Measurements from ENCODE around the gene CDH11.

CDH11 gene

DNA sequence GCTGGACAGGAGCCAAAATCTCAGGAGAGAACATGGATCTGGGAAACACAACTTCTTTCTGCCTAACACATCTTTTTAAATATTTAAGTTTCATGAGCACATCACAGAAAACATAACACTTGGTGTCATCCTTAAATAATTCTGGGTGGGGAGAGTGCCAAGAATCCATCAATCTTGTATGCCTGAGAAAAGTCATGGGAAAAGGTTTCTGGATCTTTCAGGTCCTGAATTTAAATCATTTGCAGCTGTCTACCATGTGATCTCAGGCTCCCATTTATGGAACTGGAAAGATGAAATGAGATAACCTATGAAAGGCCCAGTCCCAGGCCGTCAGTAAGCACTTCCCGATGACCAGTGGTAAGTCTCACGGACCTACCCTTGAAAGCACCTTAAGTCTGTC lies 15.1 kb downstream of the CDH11 start:
- in situ Hi-C loops (cut with MboI; ENCODE audit: low sequenced_read_pairs) = loop anchor here (25.0 kb wide), 1 partner anchor 1644 kb away; no protein-coding TSS in a partner anchor
- no peak for DNase-seq (ENCODE audit: low spot score in 2 of 2)
- Histone ChIP-seq H3K4me3 (no peak overlapping the region), H3K36me3 (replicated peaks) (no peaks in the 10 kb centered on the region), H3K9me3 (no peaks in the 10 kb centered on the region), H3K27me3 (ENCODE audit: low read depth) (no peaks in the 10 kb centered on the region), H3K4me1 (no peaks in the 10 kb centered on the region)

GRCh38 chr16:65105171-65105570 lies 16.7 kb downstream of the CDH11 start:
- no peaks in the 10 kb centered on the region for H3K4me1 ChIP-seq
- H3K9me3 ChIP-seq = no peaks in the 10 kb centered on the region
- H3K27me3 ChIP-seq (ENCODE audit: low read depth) = no peaks in the 10 kb centered on the region
- no peaks in the 10 kb centered on the region for H3K36me3 ChIP-seq (replicated peaks)
- no peak overlapping the region for H3K4me3 ChIP-seq
- no peak for DNase-seq (ENCODE audit: low spot score in 2 of 2)
- in situ Hi-C loops (cut with MboI; ENCODE audit: low sequenced_read_pairs) = loop anchor here (25.0 kb wide), 1 partner anchor 1643 kb away; no protein-coding TSS in a partner anchor

DNA sequence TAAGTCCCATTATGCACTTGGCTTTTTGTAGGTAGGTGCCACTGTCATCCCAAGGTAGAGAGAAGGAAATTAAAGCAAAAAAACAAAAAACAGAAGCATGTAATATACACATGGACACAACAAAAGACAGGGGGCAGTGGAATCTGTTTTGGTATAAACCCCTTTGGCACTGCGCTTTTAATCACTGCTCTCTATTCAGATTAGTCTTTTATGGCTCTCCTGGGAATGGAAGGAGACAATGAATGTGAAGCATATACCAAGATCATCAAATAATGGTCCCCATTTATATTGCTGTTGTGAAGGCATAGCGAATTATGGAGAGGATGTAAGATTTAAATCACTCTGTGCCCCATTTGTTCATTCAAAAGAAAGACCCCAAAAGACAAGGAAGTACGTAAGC lies 17.4 kb downstream of the CDH11 start:
- in situ Hi-C loops (cut with MboI; ENCODE audit: low sequenced_read_pairs) = loop anchor here (25.0 kb wide), 1 partner anchor 1642 kb away; no protein-coding TSS in a partner anchor
- no peaks in the 10 kb centered on the region for H3K4me1 ChIP-seq
- no peaks in the 10 kb centered on the region for H3K36me3 ChIP-seq (replicated peaks)
- no peaks in the 10 kb centered on the region for H3K9me3 ChIP-seq
- no peak overlapping the region for H3K4me3 ChIP-seq
- no peak for DNase-seq (ENCODE audit: low spot score in 2 of 2)
- H3K27me3 ChIP-seq (ENCODE audit: low read depth) = no peaks in the 10 kb centered on the region

DNA sequence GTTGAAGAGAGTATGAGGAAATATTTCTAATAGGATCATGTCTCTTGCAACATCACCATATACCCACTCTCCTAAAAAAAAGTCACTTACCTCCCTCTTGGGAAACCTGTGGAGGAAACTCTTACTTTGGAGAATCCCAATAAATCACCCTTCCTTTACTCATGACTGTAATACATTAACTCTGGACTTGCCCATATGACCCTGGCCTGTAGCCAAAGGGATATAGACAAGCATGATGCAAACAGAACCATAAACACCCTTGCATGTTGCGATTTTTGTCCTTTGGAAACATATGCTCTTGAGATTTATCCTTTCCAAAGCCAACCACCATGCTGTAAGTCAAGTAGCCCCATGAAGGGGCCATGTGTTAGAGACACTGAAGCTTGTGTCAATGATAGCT lies 19.5 kb downstream of the CDH11 start:
- H3K4me3 ChIP-seq = no peak overlapping the region
- H3K9me3 ChIP-seq = no peaks in the 10 kb centered on the region
- no peaks in the 10 kb centered on the region for H3K36me3 ChIP-seq (replicated peaks)
- no peaks in the 10 kb centered on the region for H3K4me1 ChIP-seq
- H3K27me3 ChIP-seq (ENCODE audit: low read depth) = no peaks in the 10 kb centered on the region
- in situ Hi-C loops (cut with MboI; ENCODE audit: low sequenced_read_pairs) = loop anchor here (25.0 kb wide), 1 partner anchor 1640 kb away; no protein-coding TSS in a partner anchor
- no peak for DNase-seq (ENCODE audit: low spot score in 2 of 2)

DNA sequence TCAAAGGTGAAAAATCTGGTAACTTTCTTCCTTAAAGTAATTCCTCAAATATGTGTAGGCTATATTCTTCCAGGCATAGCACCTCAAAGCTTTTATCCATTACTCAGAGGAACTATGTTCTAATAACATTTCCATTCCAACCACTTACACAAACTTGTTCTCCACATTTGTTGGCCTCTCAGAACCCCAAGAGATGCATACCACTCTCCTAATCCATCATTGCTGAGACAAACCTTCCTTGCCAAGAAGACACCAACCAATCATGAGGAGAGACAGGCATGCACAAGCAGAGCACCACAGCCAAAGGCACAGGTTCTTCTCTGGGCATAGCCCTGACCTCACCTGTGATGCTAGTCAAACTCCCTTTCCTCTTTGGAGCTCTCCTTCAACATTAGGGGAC lies 20.9 kb downstream of the CDH11 start:
- Histone ChIP-seq H3K27me3 (ENCODE audit: low read depth) (no peaks in the 10 kb centered on the region), H3K4me1 (no peaks in the 10 kb centered on the region), H3K9me3 (no peaks in the 10 kb centered on the region), H3K4me3 (no peak overlapping the region), H3K36me3 (replicated peaks) (no peaks in the 10 kb centered on the region)
- DNase-seq (ENCODE audit: low spot score in 2 of 2) = no peak
- in situ Hi-C loops (cut with MboI; ENCODE audit: low sequenced_read_pairs) = loop anchor here (25.0 kb wide), 1 partner anchor 1639 kb away; no protein-coding TSS in a partner anchor

GRCh38 chr16:65099607-65100006 lies 22.3 kb downstream of the CDH11 start:
- Histone ChIP-seq H3K4me3 (no peak overlapping the region), H3K9me3 (no peaks in the 10 kb centered on the region), H3K36me3 (replicated peaks) (no peaks in the 10 kb centered on the region), H3K4me1 (no peaks in the 10 kb centered on the region), H3K27me3 (ENCODE audit: low read depth) (no peaks in the 10 kb centered on the region)
- in situ Hi-C loops (cut with MboI; ENCODE audit: low sequenced_read_pairs) = loop anchor here (25.0 kb wide), 1 partner anchor 1637 kb away; no protein-coding TSS in a partner anchor
- DNase-seq (ENCODE audit: low spot score in 2 of 2) = no peak

DNA sequence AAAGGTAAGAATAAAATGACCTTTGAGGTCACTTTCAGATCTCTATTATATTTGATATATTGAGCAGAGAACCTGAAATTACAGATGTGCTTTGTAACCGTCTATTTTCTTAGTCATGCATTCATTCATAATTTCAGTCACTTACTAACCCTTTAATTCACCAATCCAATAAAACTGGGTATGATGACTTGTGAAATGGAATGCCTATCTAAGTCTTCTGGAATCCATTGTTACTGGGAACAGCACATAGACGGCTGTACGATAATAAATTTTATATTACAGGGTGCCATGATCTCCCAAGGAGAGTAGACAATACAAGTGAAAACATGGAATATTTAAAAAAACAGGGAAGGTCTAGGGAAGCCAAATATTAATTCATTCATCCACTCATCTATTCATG lies 22.9 kb downstream of the CDH11 start:
- Histone ChIP-seq H3K4me1 (no peaks in the 10 kb centered on the region), H3K36me3 (replicated peaks) (no peaks in the 10 kb centered on the region), H3K9me3 (no peaks in the 10 kb centered on the region), H3K27me3 (ENCODE audit: low read depth) (no peaks in the 10 kb centered on the region), H3K4me3 (no peak overlapping the region)
- in situ Hi-C loops (cut with MboI; ENCODE audit: low sequenced_read_pairs) = no loop called here
- no peak for DNase-seq (ENCODE audit: low spot score in 2 of 2)

DNA sequence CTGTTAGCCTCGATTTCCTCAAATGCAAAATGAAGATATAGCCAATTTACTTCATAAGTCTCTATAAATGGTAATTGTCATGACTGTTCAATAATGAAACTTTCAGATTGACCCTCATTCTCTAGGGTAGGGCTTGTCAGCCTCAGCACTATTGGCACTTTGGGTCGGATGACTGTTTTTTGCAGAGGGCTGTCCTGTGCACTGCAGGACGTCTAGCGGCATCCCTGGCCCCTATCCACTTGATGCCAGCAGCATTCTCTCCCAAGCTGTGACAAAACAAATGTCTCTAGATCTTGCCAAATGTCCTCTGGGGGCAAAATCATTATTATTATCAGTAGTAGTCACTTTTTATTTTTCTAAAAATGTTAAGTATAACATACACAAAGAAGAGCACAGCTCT lies 24.6 kb downstream of the CDH11 start:
- in situ Hi-C loops (cut with MboI; ENCODE audit: low sequenced_read_pairs) = no loop called here
- Histone ChIP-seq H3K9me3 (no peaks in the 10 kb centered on the region), H3K4me1 (no peaks in the 10 kb centered on the region)

GRCh38 chr16:65095906-65096305 lies 26.0 kb downstream of the CDH11 start:
- no peak overlapping the region for H3K4me3 ChIP-seq
- no peak for DNase-seq (ENCODE audit: low spot score in 2 of 2)
- H3K27me3 ChIP-seq (ENCODE audit: low read depth) = no peaks in the 10 kb centered on the region
- in situ Hi-C loops (cut with MboI; ENCODE audit: low sequenced_read_pairs) = no loop called here
- H3K4me1 ChIP-seq = no peaks in the 10 kb centered on the region
- no peaks in the 10 kb centered on the region for H3K9me3 ChIP-seq
- no peaks in the 10 kb centered on the region for H3K36me3 ChIP-seq (replicated peaks)

More for the DNA sequence above, 24.6 kb downstream of the CDH11 start:
- H3K27me3 ChIP-seq (ENCODE audit: low read depth) = no peaks in the 10 kb centered on the region
- H3K4me3 ChIP-seq = no peak overlapping the region
- H3K36me3 ChIP-seq (replicated peaks) = no peaks in the 10 kb centered on the region
- DNase-seq (ENCODE audit: low spot score in 2 of 2) = no peak

- in situ Hi-C loops (cut with MboI; ENCODE audit: low sequenced_read_pairs) = no loop called here
- Histone ChIP-seq H3K9me3 (no peaks in the 10 kb centered on the region), H3K27me3 (ENCODE audit: low read depth) (no peaks in the 10 kb centered on the region), H3K4me3 (no peak overlapping the region), H3K4me1 (no peaks in the 10 kb centered on the region), H3K36me3 (replicated peaks) (no peaks in the 10 kb centered on the region)
- no peak for DNase-seq (ENCODE audit: low spot score in 2 of 2)
These were observed 26.7 kb downstream of the CDH11 start for GRCh38 chr16:65095090-65095728.

- Histone ChIP-seq H3K27me3 (ENCODE audit: low read depth) (no peaks in the 10 kb centered on the region), H3K4me1 (no peaks in the 10 kb centered on the region), H3K9me3 (no peaks in the 10 kb centered on the region), H3K4me3 (no peak overlapping the region), H3K36me3 (replicated peaks) (no peaks in the 10 kb centered on the region)
- DNase-seq (ENCODE audit: low spot score in 2 of 2) = no peak
- in situ Hi-C loops (cut with MboI; ENCODE audit: low sequenced_read_pairs) = no loop called here
These were observed 27.9 kb downstream of the CDH11 start for GRCh38 chr16:65094009-65094408.

- Histone ChIP-seq H3K27me3 (ENCODE audit: low read depth) (no peaks in the 10 kb centered on the region), H3K4me3 (no peak overlapping the region), H3K9me3 (no peaks in the 10 kb centered on the region), H3K36me3 (replicated peaks) (no peaks in the 10 kb centered on the region), H3K4me1 (no peaks in the 10 kb centered on the region)
- no peak for DNase-seq (ENCODE audit: low spot score in 2 of 2)
- in situ Hi-C loops (cut with MboI; ENCODE audit: low sequenced_read_pairs) = no loop called here
These were observed 38.6 kb downstream of the CDH11 start for GRCh38 chr16:65083164-65083857.

DNA sequence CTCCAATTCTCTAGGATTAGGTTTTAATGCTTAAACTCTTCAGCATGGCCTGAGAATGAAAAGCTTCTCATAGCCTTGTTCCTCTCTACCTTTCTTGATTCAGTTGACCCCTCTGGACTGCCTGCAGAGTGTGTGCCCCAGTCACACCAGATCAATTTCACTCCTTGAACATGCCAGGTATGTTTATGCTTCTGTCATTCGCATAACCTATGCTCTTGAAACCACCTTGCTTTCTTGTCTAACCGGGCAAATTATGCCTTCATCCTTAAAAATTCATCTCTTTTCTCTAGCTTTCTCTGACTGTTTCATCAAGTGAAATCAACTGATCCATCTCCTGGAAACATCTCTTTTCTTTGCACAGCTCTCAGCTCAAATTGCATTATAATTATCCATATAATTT lies 42.3 kb downstream of the CDH11 start:
- Histone ChIP-seq H3K27me3 (ENCODE audit: low read depth) (no peaks in the 10 kb centered on the region), H3K4me3 (no peak overlapping the region), H3K36me3 (replicated peaks) (no peaks in the 10 kb centered on the region), H3K4me1 (no peaks in the 10 kb centered on the region), H3K9me3 (no peaks in the 10 kb centered on the region)
- in situ Hi-C loops (cut with MboI; ENCODE audit: low sequenced_read_pairs) = no loop called here
- DNase-seq (ENCODE audit: low spot score in 2 of 2) = no peak

- Histone ChIP-seq H3K36me3 (replicated peaks) (no peaks in the 10 kb centered on the region), H3K4me3 (no peak overlapping the region), H3K27me3 (ENCODE audit: low read depth) (no peaks in the 10 kb centered on the region), H3K4me1 (no peaks in the 10 kb centered on the region), H3K9me3 (no peaks in the 10 kb centered on the region)
- in situ Hi-C loops (cut with MboI; ENCODE audit: low sequenced_read_pairs) = no loop called here
- DNase-seq (ENCODE audit: low spot score in 2 of 2) = no peak
These were observed 44.7 kb downstream of the CDH11 start for GRCh38 chr16:65077181-65077580.
